Activated T-cell treated with anti-CD3 and anti-CD28 coated beads, Interleukin-2, amount 50 U/mL, for 72 hours (primary cell): ENCODE data around the gene IFNA7. TPM values are rescaled to one million over a fixed set of nuclear protein-coding genes. Genes with fewer than 3 reads are reported as not detected.
"Not testable (repeated sequence)": the region's sequence is repeated elsewhere in the genome, so short reads cannot be mapped to it uniquely, and the experiment has no call there.

Source experiments
- ATAC-seq, 2 donors: fragments of 150-1000 bp; cut with Tn5 transposase; replicated peaks in 1 of 2; 2 replicates each; pipeline ENCODE4 v1.10.0; 2021; ENCODE audit warnings: moderate library complexity in 2 of 2, mild to moderate bottlenecking in 1 of 2
- DNase-seq, 2 donors: peaks; one replicate each; pipeline ENCODE4 v3.0.0; 2021 to 2022; ENCODE audit warnings: mixed read lengths in 1 of 2
- H3K27ac Mint-ChIP-seq: one replicate; pipeline ENCODE4 v1.8.0; 2022; ENCODE audit warnings: mild to moderate bottlenecking, moderate library complexity, mixed read lengths
- H3K27me3 Mint-ChIP-seq: one replicate; pipeline ENCODE4 v1.8.0; 2022; ENCODE audit warnings: low read depth, mixed read lengths
- H3K36me3 Mint-ChIP-seq, 2 donors: one replicate each; pipeline ENCODE4 v1.8.0; 2022; ENCODE audit warnings: mixed read lengths in 2 of 2, mild to moderate bottlenecking in 1 of 2; ENCODE audit not compliant: insufficient read depth in 2 of 2
- H3K4me1 Mint-ChIP-seq: one replicate; pipeline ENCODE4 v1.8.0; 2022; ENCODE audit warnings: low read depth, mixed read lengths
- H3K4me3 Mint-ChIP-seq, 2 donors: one replicate each; pipeline ENCODE4 v1.8.0; 2022; ENCODE audit warnings: mild to moderate bottlenecking in 2 of 2, mixed read lengths in 2 of 2, moderate library complexity in 2 of 2
- H3K9me3 Mint-ChIP-seq, 2 donors: one replicate each; pipeline ENCODE4 v1.8.0; 2022; ENCODE audit warnings: mixed read lengths in 2 of 2
- total RNA-seq, 2 donors: library from RNA; stranded (reverse); gene quantifications; one replicate each; pipeline ENCODE4 v1.2.3, GENCODE V29; 2022

The IFNA7 gene
- total RNA-seq, 2 donors from 2014 or later, result not detected

GRCh38 chr9:21210782-21211181 is 8.8 kb upstream of the IFNA7 start:
- H3K27me3 Mint-ChIP-seq, ATAC-seq, DNase-seq, H3K4me1 Mint-ChIP-seq, H3K4me3 Mint-ChIP-seq, H3K36me3 Mint-ChIP-seq, H3K27ac Mint-ChIP-seq, H3K9me3 Mint-ChIP-seq: not testable (repeated sequence)

- no peak for ATAC-seq
- H3K4me3 Mint-ChIP-seq, result no peak overlapping the region
- peaks cover 10% of the 10 kb centered on the region for H3K4me1 Mint-ChIP-seq
- no peak overlapping the region for H3K27ac Mint-ChIP-seq
- H3K27me3 Mint-ChIP-seq, result peaks cover 7% of the 10 kb centered on the region
- DNase-seq, result no peak
- no peaks in the 10 kb centered on the region for H3K36me3 Mint-ChIP-seq
- H3K9me3 Mint-ChIP-seq, result no peaks in the 10 kb centered on the region
Observed at GRCh38 chr9:21210311-21210710, 8.3 kb upstream of the IFNA7 start.

- H3K4me1 Mint-ChIP-seq, result peaks cover 12% of the 10 kb centered on the region
- not testable (repeated sequence) for H3K27ac Mint-ChIP-seq, H3K9me3 Mint-ChIP-seq, H3K4me3 Mint-ChIP-seq, ATAC-seq, H3K36me3 Mint-ChIP-seq, DNase-seq, H3K27me3 Mint-ChIP-seq
Observed at GRCh38 chr9:21207043-21207442, 5.0 kb upstream of the IFNA7 start, which contains the start of gene IFNA10. TSS of gene IFNA10 (minus strand) at chr9:21207143. CDS start at chr9:21207097, 46 bp downstream.

GRCh38 chr9:21205204-21205603 is 3.2 kb upstream of the IFNA7 start:
- H3K4me1 Mint-ChIP-seq, result peaks cover 20% of the 10 kb centered on the region
- ATAC-seq (peak; percentile 70 to 91), DNase-seq (no peak)
- H3K27ac Mint-ChIP-seq, result no peak overlapping the region
- peaks cover 0 to 2% of the 10 kb centered on the region in 2 donors for H3K9me3 Mint-ChIP-seq
- H3K36me3 Mint-ChIP-seq, result peaks cover 0 to 3% of the 10 kb centered on the region in 2 donors
- H3K4me3 Mint-ChIP-seq, result no peak overlapping the region
- peaks cover 13% of the 10 kb centered on the region for H3K27me3 Mint-ChIP-seq

- ATAC-seq (peak; percentile 85 to 90), DNase-seq (peak; percentile 30 to 53)
- H3K27me3 Mint-ChIP-seq, H3K36me3 Mint-ChIP-seq, H3K9me3 Mint-ChIP-seq, H3K4me1 Mint-ChIP-seq, H3K27ac Mint-ChIP-seq: not testable (repeated sequence)
- H3K4me3 Mint-ChIP-seq, result peak overlapping the region; percentile 55 to 72
Observed at GRCh38 chr9:21194867-21195776, 6.9 kb downstream of the IFNA7 start.

GRCh38 chr9:21187487-21187886 is 14.5 kb downstream of the IFNA7 start, which contains the start of gene IFNA4:
TSS of gene IFNA4 (minus strand) at chr9:21187587. CDS start at chr9:21187531, 56 bp downstream.
- not testable (repeated sequence) for ATAC-seq, H3K9me3 Mint-ChIP-seq, H3K4me1 Mint-ChIP-seq, H3K4me3 Mint-ChIP-seq, DNase-seq, H3K27ac Mint-ChIP-seq, H3K36me3 Mint-ChIP-seq, H3K27me3 Mint-ChIP-seq

- not testable (repeated sequence) for H3K4me1 Mint-ChIP-seq, H3K27me3 Mint-ChIP-seq, H3K36me3 Mint-ChIP-seq, H3K9me3 Mint-ChIP-seq
- DNase-seq (peak; percentile 7 to 15), ATAC-seq (peak; percentile 76 to 79)
- peak overlapping the region; percentile 41 for H3K27ac Mint-ChIP-seq
- peak overlapping the region in 1 of 2 donors; percentile 14 for H3K4me3 Mint-ChIP-seq
Observed at GRCh38 chr9:21182810-21183736, 18.9 kb downstream of the IFNA7 start.

- Mint-ChIP-seq H3K9me3 (no peaks in the 10 kb centered on the region), H3K36me3 (no peaks in the 10 kb centered on the region), H3K27me3 (peaks cover 7% of the 10 kb centered on the region), H3K4me3 (no peak overlapping the region), H3K4me1 (no peaks in the 10 kb centered on the region), H3K27ac (no peak overlapping the region)
- DNase-seq (no peak), ATAC-seq (no peak)
Observed at GRCh38 chr9:21174671-21175070, 27.3 kb downstream of the IFNA7 start.

GRCh38 chr9:21172156-21172555 is 29.8 kb downstream of the IFNA7 start:
- H3K36me3 Mint-ChIP-seq, result no peaks in the 10 kb centered on the region
- H3K27ac Mint-ChIP-seq, result no peak overlapping the region
- H3K27me3 Mint-ChIP-seq, result peaks cover under 1% of the 10 kb centered on the region
- ATAC-seq (no peak), DNase-seq (no peak)
- no peaks in the 10 kb centered on the region for H3K4me1 Mint-ChIP-seq
- no peak overlapping the region for H3K4me3 Mint-ChIP-seq
- no peaks in the 10 kb centered on the region for H3K9me3 Mint-ChIP-seq

GRCh38 chr9:21171351-21171750 is 30.7 kb downstream of the IFNA7 start:
- no peak overlapping the region for H3K4me3 Mint-ChIP-seq
- no peaks in the 10 kb centered on the region for H3K9me3 Mint-ChIP-seq
- no peaks in the 10 kb centered on the region for H3K36me3 Mint-ChIP-seq
- no peaks in the 10 kb centered on the region for H3K4me1 Mint-ChIP-seq
- H3K27me3 Mint-ChIP-seq, result no peaks in the 10 kb centered on the region
- H3K27ac Mint-ChIP-seq, result no peak overlapping the region
- DNase-seq (no peak), ATAC-seq (no peak)

- not testable (repeated sequence) for H3K36me3 Mint-ChIP-seq, ATAC-seq, H3K27ac Mint-ChIP-seq, DNase-seq, H3K4me1 Mint-ChIP-seq, H3K9me3 Mint-ChIP-seq, H3K27me3 Mint-ChIP-seq, H3K4me3 Mint-ChIP-seq
Observed at GRCh38 chr9:21166560-21166959, 35.4 kb downstream of the IFNA7 start, which contains the start of gene IFNA21. TSS of gene IFNA21 (minus strand) at chr9:21166660. CDS start at chr9:21166612, 48 bp downstream.

GRCh38 chr9:21165516-21165915 is 36.5 kb downstream of the IFNA7 start:
- Mint-ChIP-seq H3K27ac (no peak overlapping the region), H3K9me3 (no peaks in the 10 kb centered on the region), H3K36me3 (no peaks in the 10 kb centered on the region), H3K4me1 (peaks cover 8% of the 10 kb centered on the region), H3K4me3 (no peak overlapping the region), H3K27me3 (no peaks in the 10 kb centered on the region)
- no peak for ATAC-seq
- no peak for DNase-seq

GRCh38 chr9:21160178-21160577 is 41.8 kb downstream of the IFNA7 start:
- peaks cover 0 to 2% of the 10 kb centered on the region in 2 donors for H3K9me3 Mint-ChIP-seq
- peak overlapping the region in 1 of 2 donors; percentile 21 for H3K4me3 Mint-ChIP-seq
- DNase-seq (peak; percentile 15 to 20), ATAC-seq (peak; percentile 49 to 53)
- H3K36me3 Mint-ChIP-seq, result no peaks in the 10 kb centered on the region
- H3K27me3 Mint-ChIP-seq, result no peaks in the 10 kb centered on the region
- H3K4me1 Mint-ChIP-seq, result peaks cover 15% of the 10 kb centered on the region
- H3K27ac Mint-ChIP-seq, result no peak overlapping the region
